Measurements from ENCODE around the gene CSNK1A1. TPM values are rescaled to one million over a fixed set of nuclear protein-coding genes. Genes with fewer than 3 reads are reported as not detected.

The CSNK1A1 gene
- total RNA-seq, 4 donors from 2014 or later = 159 to 260 (median 184) TPM

DNA sequence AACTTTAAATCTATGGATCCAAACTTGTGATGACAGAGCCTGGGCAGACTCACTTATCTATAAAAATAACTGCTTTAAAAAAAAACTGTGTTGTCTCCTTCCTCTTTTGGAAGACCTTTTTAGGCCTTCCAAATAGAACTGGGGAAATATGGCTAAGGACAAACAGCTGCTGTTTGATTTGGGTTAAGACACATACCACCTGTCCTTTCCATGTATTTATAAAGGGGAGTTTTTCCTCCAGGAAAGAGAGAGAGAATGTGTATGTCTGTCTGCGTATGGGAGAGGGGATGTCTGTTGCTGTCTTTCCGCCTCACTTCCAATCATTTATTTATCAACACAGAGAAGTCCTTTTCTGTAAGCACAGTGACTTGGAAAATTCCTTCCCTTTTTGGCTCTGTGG lies 32.9 kb upstream of the CSNK1A1 start:
- intact Hi-C loops (cut with DNase I; ENCODE audit: low total_unique reads) (no loop called here), in situ Hi-C loops (cut with MboI; ENCODE audit: low pct_ligation_motif_present in 1 of 4, low pct_unique_long_range_greater_than_20kb in 1 of 4, low sequenced_read_pairs in 3 of 4) (no loop called here)
- H3K4me1 ChIP-seq = peaks cover 24 to 52% (median 38%) of the 10 kb centered on the region in 4 donors
- no peak for DNase-seq
- no peaks in the 10 kb centered on the region for H3K9me3 ChIP-seq
- TF ChIP-seq POLR2A (IDR thresholded peaks at IDR 0.05) (no peak), POLR2AphosphoS5 (IDR thresholded peaks at IDR 0.05) (peak; percentile 12 to 47 (median 46))
- no peak overlapping the region for H3K4me3 ChIP-seq
- no peaks in the 10 kb centered on the region for H3K36me3 ChIP-seq
- 69 to 70% methylated on average over 2 of the region's 2 CpGs for WGBS, 2 donors (ENCODE audit: low coverage in 1 of 2)
- no peaks in the 10 kb centered on the region for H3K27me3 ChIP-seq
- H3K27ac ChIP-seq = peak overlapping the region; percentile 89 to 94 (median 93)

GRCh38 chr5:149583394-149583793 lies 32.2 kb upstream of the CSNK1A1 start:
- intact Hi-C loops (cut with DNase I; ENCODE audit: low total_unique reads) = no loop called here
- TF ChIP-seq EP300 (IDR thresholded peaks at IDR 0.05; ENCODE audit: low read depth) (no peak), POLR2A (IDR thresholded peaks at IDR 0.05) (no peak), POLR2AphosphoS5 (IDR thresholded peaks at IDR 0.05) (peak in 1 of 3 donors; percentile 13), CTCF (IDR thresholded peaks at IDR 0.05) (no peak)
- H3K36me3 ChIP-seq = no peaks in the 10 kb centered on the region
- peak overlapping the region; percentile 89 to 94 (median 93) for H3K27ac ChIP-seq
- H3K4me3 ChIP-seq = no peak overlapping the region
- peak; percentile 30 for DNase-seq
- no peaks in the 10 kb centered on the region for H3K9me3 ChIP-seq
- in situ Hi-C loops (cut with MboI; ENCODE audit: low pct_ligation_motif_present in 1 of 4, low pct_unique_long_range_greater_than_20kb in 1 of 4, low sequenced_read_pairs in 3 of 4) = no loop called here
- WGBS, 2 donors (ENCODE audit: low coverage in 1 of 2) = 40 to 58% methylated on average over 1 of the region's 1 CpG
- H3K4me1 ChIP-seq = peaks cover 24 to 52% (median 38%) of the 10 kb centered on the region in 4 donors
- no peaks in the 10 kb centered on the region for H3K27me3 ChIP-seq

- Histone ChIP-seq H3K4me3 (peak overlapping the region; percentile 42 to 73 (median 62)), H3K4me1 (peaks cover 24 to 47% (median 36%) of the 10 kb centered on the region in 4 donors)
- in situ Hi-C loops (cut with MboI; ENCODE audit: low pct_ligation_motif_present in 1 of 4, low pct_unique_long_range_greater_than_20kb in 1 of 4, low sequenced_read_pairs in 3 of 4) = no loop called here
Measured at GRCh38 chr5:149581931-149582768, 30.9 kb upstream of the CSNK1A1 start.

DNA sequence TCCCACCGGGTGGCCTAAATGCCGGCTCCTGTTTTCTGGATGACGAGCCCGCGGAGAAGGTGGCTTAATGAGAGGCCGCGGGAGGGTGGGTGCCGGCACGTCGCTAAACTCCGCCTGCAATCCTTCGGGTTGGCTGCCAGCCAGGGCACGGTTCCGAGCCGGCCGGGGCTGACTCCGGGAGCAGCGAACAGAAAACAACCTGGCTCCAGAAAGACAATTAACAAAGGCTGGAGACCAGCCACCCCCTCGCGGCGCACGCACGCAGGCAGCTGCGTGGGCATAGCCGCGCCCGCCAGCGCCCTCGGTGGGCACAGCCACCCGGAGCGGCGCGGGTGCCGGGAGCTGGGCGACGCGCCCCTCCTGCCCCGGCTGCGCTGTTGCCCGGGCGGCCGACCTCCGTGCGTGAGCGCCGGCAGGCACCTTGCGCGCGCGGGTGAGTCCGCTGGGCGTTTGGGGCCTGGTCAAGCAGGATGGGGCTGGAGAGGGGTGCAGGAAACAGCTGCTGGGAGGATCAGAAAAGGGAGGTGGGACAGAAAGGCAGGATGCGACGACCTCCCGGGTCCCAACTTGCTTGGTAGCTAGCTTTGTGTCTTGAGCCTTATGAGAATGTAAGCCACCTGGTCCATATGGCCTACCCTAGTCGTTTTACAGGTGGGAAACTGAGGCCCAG lies 30.1 kb upstream of the CSNK1A1 start, which contains the start of gene ARHGEF37:
ARHGEF37 (plus strand) TSS at position 307 of the 670 bp plus-strand sequence. CDS start 16,272 bp downstream, outside the sequence.
- H3K4me3 ChIP-seq = peak within 1 kb of the TSS; percentile 42 to 73 (median 62)
- 1 to 11% methylated on average over 1 to 54 of the region's 56 CpGs for WGBS, 2 donors (ENCODE audit: low coverage in 1 of 2)
- H3K36me3 ChIP-seq = no peaks in the 10 kb centered on the region
- intact Hi-C loops (cut with DNase I; ENCODE audit: low total_unique reads) = no loop called here
- peaks cover 24 to 43% (median 36%) of the 10 kb centered on the region in 4 donors for H3K4me1 ChIP-seq
- no peaks in the 10 kb centered on the region for H3K27me3 ChIP-seq
- in situ Hi-C loops (cut with MboI; ENCODE audit: low pct_ligation_motif_present in 1 of 4, low pct_unique_long_range_greater_than_20kb in 1 of 4, low sequenced_read_pairs in 3 of 4) = no loop called here
- H3K9me3 ChIP-seq = no peaks in the 10 kb centered on the region
- DNase-seq = peak; percentile 91
- TF ChIP-seq POLR2A (IDR thresholded peaks at IDR 0.05) (peak; percentile 58), POLR2AphosphoS5 (IDR thresholded peaks at IDR 0.05) (peak; percentile 30 to 72 (median 67)), EP300 (IDR thresholded peaks at IDR 0.05; ENCODE audit: low read depth) (no peak), CTCF (IDR thresholded peaks at IDR 0.05) (no peak)
- H3K27ac ChIP-seq = peak within 1 kb of the TSS; percentile 89 to 94 (median 93)

More at GRCh38 chr5:149581931-149582768, 30.9 kb upstream of the CSNK1A1 start:
- intact Hi-C loops (cut with DNase I; ENCODE audit: low total_unique reads) = no loop called here
- Histone ChIP-seq H3K27me3 (no peaks in the 10 kb centered on the region), H3K9me3 (no peaks in the 10 kb centered on the region), H3K27ac (peak overlapping the region; percentile 89 to 94 (median 93)), H3K36me3 (no peaks in the 10 kb centered on the region)
- peak; percentile 44 for DNase-seq
- 26 to 33% methylated on average over 3 to 9 of the region's 9 CpGs for WGBS, 2 donors (ENCODE audit: low coverage in 1 of 2)
- no peak for TF ChIP-seq CTCF (IDR thresholded peaks at IDR 0.05)
- peak; percentile 30 to 75 (median 62) for TF ChIP-seq POLR2AphosphoS5 (IDR thresholded peaks at IDR 0.05)
- TF ChIP-seq EP300 (IDR thresholded peaks at IDR 0.05; ENCODE audit: low read depth) = no peak
- peak; percentile 60 for TF ChIP-seq POLR2A (IDR thresholded peaks at IDR 0.05)
